Activated CD8-positive, alpha-beta memory T cell treated with anti-CD3 and anti-CD28 coated beads for 36 hours (primary cell): Measurements from ENCODE around the gene SALL2. TPM values are rescaled to one million over a fixed set of nuclear protein-coding genes. Genes with fewer than 3 reads are reported as not detected.
"Not testable (repeated sequence)": the region's sequence is repeated elsewhere in the genome, so short reads cannot be mapped to it uniquely, and the experiment has no call there.

Source experiments
- CTCF ChIA-PET: fragments of 350-600 bp; sonication (Branson Sonifier 250); formaldehyde crosslinking; loops from one replicate; lab custom pipeline; 2021; ENCODE audit warnings: antibody characterized with exemption; lab: Charles Lee
- POLR2A ChIA-PET: fragments of 350-600 bp; sonication (Branson Sonifier 250); formaldehyde crosslinking; loops from one replicate; lab custom pipeline; 2021; ENCODE audit warnings: antibody characterized with exemption; lab: Charles Lee
- total RNA-seq, 2 experiments: library from RNA; stranded (reverse); gene quantifications; one replicate each; pipeline ENCODE4 v1.2.3, GENCODE V29; 2021

Gene SALL2
- 1 to 10 TPM; 2.9 to 3.1 TPM for total RNA-seq

- ChIA-PET CTCF (interaction anchor here (0.9 to 1.5 kb wide), 5 partner anchors 15 to 49 kb away, joined by 3 to 6 read pairs (median 4); partner anchors contain the start of genes METTL3 and TOX4), POLR2A (interaction anchor here (0.6 to 1.8 kb wide), 3 partner anchors 16 to 81 kb away, joined by 3 to 18 read pairs (median 3); partner anchors contain the start of gene METTL3)
Measured at GRCh38 chr14:21525962-21526671, at the start of gene SALL2. TSS of gene SALL2 (minus strand) at chr14:21526346. CDS start at chr14:21526127, 219 bp downstream.

GRCh38 chr14:21575661-21576060 lies 49.5 kb upstream of the SALL2 start:
- CTCF ChIA-PET: no interaction called here
- POLR2A ChIA-PET: no interaction called here

- CTCF ChIA-PET: interaction anchor here (0.6 kb wide), 1 partner anchor 290 kb away, joined by 3 read pairs; no protein-coding TSS in a partner anchor
- POLR2A ChIA-PET: interaction anchor here (0.6 kb wide), 2 partner anchors 306 to 463 kb away, joined by 3 to 5 read pairs; no protein-coding TSS in a partner anchor
Measured at GRCh38 chr14:21572604-21573003, 46.5 kb upstream of the SALL2 start.

- CTCF ChIA-PET: interaction anchor here (0.7 to 1.3 kb wide), 8 partner anchors 17 to 543 kb away, joined by 3 to 6 read pairs (median 3); partner anchors contain the start of gene SALL2
- POLR2A ChIA-PET: no interaction called here
Measured at GRCh38 chr14:21558703-21559170, 32.6 kb upstream of the SALL2 start.

DNA sequence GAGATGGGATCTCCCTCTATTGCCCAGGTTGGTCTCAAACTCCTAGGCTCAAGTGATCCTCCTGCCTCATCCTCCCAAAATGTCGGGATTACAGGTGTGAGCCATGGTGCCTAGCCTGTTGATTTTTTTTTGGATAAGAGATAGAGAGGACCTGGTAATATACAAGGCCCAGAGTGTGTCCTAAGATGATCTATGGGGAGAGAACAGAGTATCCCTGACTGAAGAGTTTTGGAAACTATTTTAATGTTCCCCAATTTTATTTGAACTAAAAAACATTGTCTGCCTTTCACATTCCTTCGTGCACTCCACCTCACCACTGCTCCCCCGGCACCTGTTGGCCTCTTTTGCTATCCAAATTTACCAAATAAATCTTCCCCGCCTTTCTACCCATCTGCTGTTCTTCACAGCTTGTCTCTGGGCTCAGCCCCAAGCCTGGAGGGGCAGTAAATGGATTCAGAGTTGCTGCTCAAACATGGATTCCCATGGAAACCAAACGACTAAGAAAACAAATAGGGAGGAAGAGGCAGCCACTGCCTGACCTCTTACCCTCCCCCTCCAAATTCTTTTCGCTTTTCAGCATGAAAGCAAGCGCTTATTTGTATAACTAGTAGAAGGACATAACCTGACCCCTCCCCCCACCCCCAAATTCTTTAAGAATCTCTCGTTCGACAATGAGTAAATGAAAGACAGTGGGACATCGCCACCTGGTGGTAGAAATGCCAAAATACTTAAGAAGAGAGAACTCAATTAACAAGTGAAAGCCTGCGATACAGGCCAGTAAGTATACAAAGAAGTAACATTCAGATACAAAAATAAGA lies 31.1 kb upstream of the SALL2 start:
- ChIA-PET CTCF (interaction anchor here (0.6 to 1.7 kb wide), 5 partner anchors 56 to 174 kb away, joined by 3 to 11 read pairs (median 3); no protein-coding TSS in a partner anchor), POLR2A (interaction anchor here (1.1 kb wide), 2 partner anchors 46 to 59 kb away, joined by 4 to 10 read pairs; partner anchors contain the start of gene METTL3)

- CTCF ChIA-PET: interaction anchor here (0.6 to 1.7 kb wide), 6 partner anchors 55 to 421 kb away, joined by 3 to 11 read pairs (median 3); no protein-coding TSS in a partner anchor
- POLR2A ChIA-PET: interaction anchor here (1.1 kb wide), 2 partner anchors 45 to 58 kb away, joined by 4 to 10 read pairs; partner anchors contain the start of gene METTL3
Measured at GRCh38 chr14:21556378-21557083, 30.4 kb upstream of the SALL2 start.

DNA sequence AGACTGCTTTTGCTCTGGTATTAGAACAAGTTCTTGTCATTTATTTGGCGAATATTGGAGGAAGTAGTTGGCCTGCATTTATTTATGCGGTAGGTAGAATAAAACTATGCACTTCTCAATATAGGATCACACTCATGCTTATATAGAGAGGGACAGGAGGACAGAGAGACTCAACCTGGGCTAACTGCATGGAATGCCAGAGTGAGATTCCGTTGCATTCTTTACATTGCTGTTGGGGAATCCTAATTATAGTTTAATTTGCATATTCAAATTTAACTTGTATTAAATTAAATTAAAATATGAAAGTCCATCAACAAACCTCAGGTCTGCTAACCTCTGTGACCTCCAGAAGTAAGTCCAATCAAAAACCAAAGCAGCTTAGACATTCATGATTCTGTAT lies 27.1 kb upstream of the SALL2 start:
- POLR2A ChIA-PET: no interaction called here
- CTCF ChIA-PET: interaction anchor here (0.9 kb wide), 1 partner anchor 29 kb away, joined by 3 read pairs; no protein-coding TSS in a partner anchor

DNA sequence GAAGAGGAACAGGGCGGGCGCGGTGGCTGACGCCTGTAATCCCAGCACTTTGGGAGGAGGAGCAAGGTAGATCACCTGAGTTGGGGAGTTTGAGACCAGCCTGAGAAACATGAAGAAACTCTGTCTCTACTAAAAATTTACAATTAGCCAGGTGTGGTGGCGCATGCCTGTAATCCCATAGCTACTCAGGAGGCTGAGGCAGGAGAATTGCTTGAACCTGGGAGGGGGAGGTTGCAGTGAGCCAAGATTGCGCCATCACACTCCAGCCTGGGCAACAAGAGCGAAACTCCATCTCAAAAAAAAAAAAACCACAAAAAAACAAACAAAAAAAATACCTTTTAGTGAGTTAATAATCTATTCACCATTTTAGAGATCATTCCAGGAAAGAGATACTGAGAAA lies 18.4 kb upstream of the SALL2 start:
- CTCF ChIA-PET: interaction anchor here (0.6 kb wide), 1 partner anchor 142 kb away, joined by 3 read pairs; no protein-coding TSS in a partner anchor
- POLR2A ChIA-PET: not testable (repeated sequence)

- ChIA-PET CTCF (interaction anchor here (0.6 kb wide), 1 partner anchor 141 kb away, joined by 3 read pairs; no protein-coding TSS in a partner anchor), POLR2A (no interaction called here)
Measured at GRCh38 chr14:21543963-21544362, 17.8 kb upstream of the SALL2 start.

- CTCF ChIA-PET: no interaction called here
- POLR2A ChIA-PET: no interaction called here
Measured at GRCh38 chr14:21543521-21543960, 17.4 kb upstream of the SALL2 start.

DNA sequence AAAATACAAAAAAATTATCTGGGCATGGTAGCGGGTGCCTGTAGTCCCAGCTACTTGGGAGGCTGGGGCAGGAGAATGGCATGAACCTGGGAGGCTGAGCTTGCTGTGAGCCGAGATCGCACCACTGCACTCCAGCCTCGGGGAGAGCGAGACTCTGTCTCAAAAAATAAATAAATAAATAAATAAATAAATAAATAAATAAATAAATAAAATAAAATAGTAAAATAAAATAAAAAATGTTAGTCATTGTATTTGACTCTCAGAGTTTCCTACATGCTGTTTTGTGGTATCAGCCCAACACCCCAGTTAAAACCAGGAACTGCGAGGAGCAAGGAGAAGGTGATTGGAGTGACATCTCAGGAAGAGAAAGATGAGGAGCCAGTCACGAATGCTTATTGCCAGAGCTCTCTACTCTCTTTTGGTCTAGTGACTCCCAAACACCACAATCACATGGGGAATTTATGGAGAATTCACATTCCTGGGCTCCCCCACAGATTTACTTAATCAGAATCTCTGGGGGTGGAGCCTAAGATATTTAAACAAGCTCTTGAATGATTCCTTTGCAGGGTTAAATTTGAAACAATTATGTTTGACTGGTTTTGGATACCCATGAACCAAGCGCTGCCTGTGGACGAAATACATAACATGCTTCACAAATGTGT lies 15.4 kb upstream of the SALL2 start:
- ChIA-PET POLR2A (no interaction called here), CTCF (interaction anchor here (0.7 kb wide), 2 partner anchors 14 to 17 kb away, joined by 3 read pairs; no protein-coding TSS in a partner anchor)

DNA sequence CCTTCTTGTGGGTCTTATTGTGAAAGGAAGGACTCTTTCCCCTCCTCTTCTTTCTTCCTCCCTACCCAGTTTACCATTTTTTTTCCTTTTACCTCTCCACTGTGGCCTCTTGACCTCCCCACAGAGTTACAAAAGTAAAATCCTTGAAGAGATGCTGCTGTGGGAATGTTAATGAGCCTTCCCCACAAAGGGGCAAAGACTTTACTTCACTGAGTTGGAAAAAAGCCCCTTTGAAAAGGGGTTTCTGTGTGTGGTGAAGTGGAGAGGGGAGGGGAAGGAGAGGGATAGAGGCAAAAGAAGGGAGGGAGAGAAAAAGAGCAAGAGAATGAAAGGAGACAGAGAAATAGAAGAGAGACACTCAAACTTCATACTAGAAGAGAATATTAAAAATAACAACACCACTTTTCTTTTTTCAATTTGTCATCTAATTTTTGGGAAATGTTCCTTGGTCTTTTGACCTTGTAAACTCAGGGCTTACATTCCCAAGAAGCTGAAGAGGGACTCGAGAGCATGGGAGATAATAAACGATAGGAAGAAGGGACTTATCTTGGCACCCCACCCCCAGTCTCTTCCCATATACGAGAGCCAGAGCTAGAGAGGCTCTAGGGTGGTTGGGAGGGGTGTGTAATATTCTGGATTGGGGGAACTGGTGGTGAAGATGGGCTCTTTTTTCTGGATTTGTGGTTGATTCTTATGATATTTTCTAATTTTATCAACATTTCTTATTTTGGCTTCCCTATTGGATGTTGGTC lies 13.2 kb upstream of the SALL2 start:
- CTCF ChIA-PET: interaction anchor here (1.2 kb wide), 1 partner anchor 20 kb away, joined by 3 read pairs; no protein-coding TSS in a partner anchor

GRCh38 chr14:21537090-21537424 lies 10.9 kb upstream of the SALL2 start:
- ChIA-PET CTCF (no interaction called here), POLR2A (no interaction called here)

More for the DNA sequence above, 13.2 kb upstream of the SALL2 start:
- POLR2A ChIA-PET: no interaction called here

GRCh38 chr14:21536418-21537089 lies 10.4 kb upstream of the SALL2 start:
- POLR2A ChIA-PET: no interaction called here
- CTCF ChIA-PET: no interaction called here

DNA sequence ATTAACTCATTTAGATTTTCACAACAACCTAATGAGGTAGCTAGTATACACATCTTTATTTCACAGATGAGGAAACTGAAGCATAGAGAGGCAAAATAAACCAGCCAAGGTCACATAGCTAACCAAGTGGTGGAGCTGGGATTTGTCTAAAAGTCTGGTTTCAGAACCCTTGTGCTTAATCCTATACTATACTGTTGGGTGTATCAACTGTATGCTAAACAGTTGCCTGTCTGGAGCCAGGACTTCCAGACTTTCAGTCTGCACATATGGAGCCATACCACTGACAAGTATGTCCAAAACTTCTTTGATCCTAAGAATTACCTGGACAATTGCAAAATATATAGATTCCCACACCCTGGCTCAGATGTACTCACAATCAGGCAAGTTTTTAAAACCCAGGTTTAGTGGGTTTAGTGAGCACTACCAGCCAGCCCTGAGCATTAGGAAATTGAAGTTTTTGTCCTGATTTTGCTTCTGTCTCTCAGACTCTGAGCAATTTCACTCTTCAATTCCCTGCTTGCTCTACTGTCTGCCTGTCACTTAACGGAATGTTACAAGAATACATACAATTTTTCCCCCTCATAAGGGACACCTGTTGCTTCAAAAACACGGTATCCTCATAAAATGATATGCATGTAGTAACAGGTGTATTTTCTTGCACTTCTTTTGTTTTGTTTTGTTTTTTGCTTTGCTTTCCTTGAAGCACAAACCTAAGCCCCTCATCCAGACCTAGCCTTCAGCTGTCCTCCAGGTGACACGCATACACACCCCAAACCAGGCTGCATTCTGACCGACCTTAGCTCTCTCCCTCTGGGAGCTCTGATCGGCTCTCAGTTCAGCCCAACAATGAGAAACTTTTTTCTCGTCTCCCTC lies 9.6 kb upstream of the SALL2 start:
- ChIA-PET CTCF (interaction anchor here (0.6 kb wide), 1 partner anchor 66 kb away, joined by 3 read pairs; no protein-coding TSS in a partner anchor), POLR2A (no interaction called here)

DNA sequence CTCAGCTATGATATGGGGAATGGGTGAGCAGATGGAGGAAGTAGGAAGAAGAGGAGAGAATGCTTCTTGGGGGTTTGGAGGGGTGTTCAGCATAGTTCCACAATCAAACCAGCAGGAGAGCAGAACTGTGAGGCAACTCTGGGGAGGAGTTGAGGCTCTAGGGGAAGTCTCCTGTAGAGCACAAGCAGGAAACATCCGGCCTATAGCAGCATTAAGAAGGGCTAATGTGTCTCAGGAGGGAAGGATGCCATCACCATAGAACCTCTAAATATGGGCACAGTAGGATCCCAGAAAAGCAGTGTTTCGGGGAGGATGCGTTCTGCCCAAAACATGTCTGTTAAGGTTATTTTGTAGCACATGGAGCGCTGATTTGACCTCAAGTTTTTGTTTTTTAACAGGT lies 8.4 kb upstream of the SALL2 start:
- ChIA-PET POLR2A (no interaction called here), CTCF (no interaction called here)
